Measurements from ENCODE around the gene FGFBP1.

FGFBP1 gene

GRCh38 chr4:15938640-15939039, at the start of gene FGFBP1:
TSS of gene FGFBP1 (minus strand) at chr4:15938740. CDS start at chr4:15936632, 2,108 bp downstream.
- no peaks in the 10 kb centered on the region for H3K36me3 ChIP-seq (ENCODE audit: low read length)
- no peak within 1 kb of the TSS for H3K9ac ChIP-seq (ENCODE audit: low read length)
- no peak for TF ChIP-seq CTCF (IDR thresholded peaks at IDR 0.05; ENCODE audit: insufficient read depth, low read length, poor library complexity, severe bottlenecking)
- no peak for TF ChIP-seq EZH2phosphoT487 (conservative IDR thresholded peaks at IDR 0.05; ENCODE audit: low read length)
- H3F3A ChIP-seq (ENCODE audit: insufficient read depth): no peaks in the 10 kb centered on the region
- H3K27ac ChIP-seq (ENCODE audit: low read depth, low read length): no peak within 1 kb of the TSS
- H3K4me3 ChIP-seq (ENCODE audit: insufficient read depth, low read length, poor library complexity, severe bottlenecking): no peak within 1 kb of the TSS
- H3K9me3 ChIP-seq (ENCODE audit: insufficient read depth, low read length): no peaks in the 10 kb centered on the region
- no peaks in the 10 kb centered on the region; the same call in 1 of the 2 replicates for H3K9me2 ChIP-seq (replicated peaks; ENCODE audit: insufficient read depth, low read length)
- no peak within 1 kb of the TSS for H3K4me2 ChIP-seq (ENCODE audit: low read depth, low read length, poor library complexity, severe bottlenecking)
- no peak within 1 kb of the TSS for H2AFZ ChIP-seq (ENCODE audit: low read depth, low read length, severe bottlenecking)
- H3K79me2 ChIP-seq (ENCODE audit: insufficient read depth, low read length): no peaks in the 10 kb centered on the region
- H3K27me3 ChIP-seq (ENCODE audit: low read length): no peaks in the 10 kb centered on the region
- H4K20me1 ChIP-seq (ENCODE audit: low read depth, low read length): no peaks in the 10 kb centered on the region

DNA sequence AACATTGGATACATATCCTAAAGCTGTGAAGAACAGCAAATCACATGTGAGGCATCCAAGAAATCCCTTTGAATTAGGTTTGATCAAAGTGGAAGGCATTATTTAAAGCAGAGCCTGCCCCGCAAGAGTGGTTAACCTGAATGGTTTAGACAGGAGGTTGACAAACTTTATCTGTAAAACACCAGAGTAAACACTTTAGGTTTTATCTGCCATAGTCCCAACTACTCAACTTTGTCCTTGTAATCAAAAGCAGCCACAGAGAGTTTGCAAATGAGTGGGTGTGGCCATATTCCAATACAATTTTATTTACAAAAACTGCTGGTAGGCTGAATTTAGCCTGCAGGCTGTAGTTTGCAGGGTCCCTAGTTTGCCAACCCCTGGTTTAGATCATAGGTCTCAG, 49.7 kb upstream of the FGFBP1 start:
- H3K36me3 ChIP-seq (ENCODE audit: low read length): no peaks in the 10 kb centered on the region
- H3K9me2 ChIP-seq (replicated peaks; ENCODE audit: insufficient read depth, low read length): no peaks in the 10 kb centered on the region
- no peaks in the 10 kb centered on the region for H3K9me3 ChIP-seq (ENCODE audit: insufficient read depth, low read length)
- H4K20me1 ChIP-seq (ENCODE audit: low read depth, low read length): no peaks in the 10 kb centered on the region
- no peak overlapping the region for H3K9ac ChIP-seq (ENCODE audit: low read length)
- no peak overlapping the region for H3K4me3 ChIP-seq (ENCODE audit: insufficient read depth, low read length, poor library complexity, severe bottlenecking)
- H2AFZ ChIP-seq (ENCODE audit: low read depth, low read length, severe bottlenecking): no peak overlapping the region
- no peaks in the 10 kb centered on the region for H3K79me2 ChIP-seq (ENCODE audit: insufficient read depth, low read length)
- no peak overlapping the region for H3K27ac ChIP-seq (ENCODE audit: low read depth, low read length)
- TF ChIP-seq CTCF (IDR thresholded peaks at IDR 0.05; ENCODE audit: insufficient read depth, low read length, poor library complexity, severe bottlenecking): no peak
- no peak for TF ChIP-seq EZH2phosphoT487 (conservative IDR thresholded peaks at IDR 0.05; ENCODE audit: low read length)
- H3F3A ChIP-seq (ENCODE audit: insufficient read depth): no peaks in the 10 kb centered on the region
- H3K27me3 ChIP-seq (ENCODE audit: low read length): no peaks in the 10 kb centered on the region
- H3K4me2 ChIP-seq (ENCODE audit: low read depth, low read length, poor library complexity, severe bottlenecking): no peak overlapping the region

GRCh38 chr4:15986907-15987306, 48.4 kb upstream of the FGFBP1 start:
- Histone ChIP-seq H2AFZ (ENCODE audit: low read depth, low read length, severe bottlenecking) (no peak overlapping the region), H4K20me1 (ENCODE audit: low read depth, low read length) (no peaks in the 10 kb centered on the region), H3F3A (ENCODE audit: insufficient read depth) (no peaks in the 10 kb centered on the region), H3K9me3 (ENCODE audit: insufficient read depth, low read length) (no peaks in the 10 kb centered on the region), H3K4me3 (ENCODE audit: insufficient read depth, low read length, poor library complexity, severe bottlenecking) (no peak overlapping the region), H3K9me2 (replicated peaks; ENCODE audit: insufficient read depth, low read length) (no peaks in the 10 kb centered on the region), H3K79me2 (ENCODE audit: insufficient read depth, low read length) (no peaks in the 10 kb centered on the region), H3K4me2 (ENCODE audit: low read depth, low read length, poor library complexity, severe bottlenecking) (no peak overlapping the region), H3K27ac (ENCODE audit: low read depth, low read length) (no peak overlapping the region), H3K36me3 (ENCODE audit: low read length) (no peaks in the 10 kb centered on the region), H3K9ac (ENCODE audit: low read length) (no peak overlapping the region), H3K27me3 (ENCODE audit: low read length) (no peaks in the 10 kb centered on the region)
- TF ChIP-seq CTCF (IDR thresholded peaks at IDR 0.05; ENCODE audit: insufficient read depth, low read length, poor library complexity, severe bottlenecking): no peak
- TF ChIP-seq EZH2phosphoT487 (conservative IDR thresholded peaks at IDR 0.05; ENCODE audit: low read length): no peak
